Peyer's patch (tissue), 4 donors: ENCODE data around the gene DLG3. TPM values are rescaled to one million over a fixed set of nuclear protein-coding genes. Genes with fewer than 3 reads are reported as not detected.
"Not testable (repeated sequence)": the region's sequence is repeated elsewhere in the genome, so short reads cannot be mapped to it uniquely, and the experiment has no call there.

Source experiments
- DNase-seq, 3 donors: peaks; one replicate each; pipeline ENCODE4 v3.0.0-alpha.2; 2017 to 2019
- H3K27ac ChIP-seq, 4 donors: fragments of 200-600 bp; sonication (generic); one replicate each; pipeline ENCODE4 v1.5.1; 2016 to 2019
- H3K27me3 ChIP-seq, 2 donors: fragments of 200-600 bp; sonication (generic); one replicate each; pipeline ENCODE4 v1.5.1; 2019
- H3K36me3 ChIP-seq, 3 donors: fragments of 200-600 bp; sonication (generic); one replicate each; pipeline ENCODE4 v1.5.1; 2016 to 2019
- H3K4me1 ChIP-seq, 4 donors: fragments of 200-600 bp; sonication (generic); one replicate each; pipeline ENCODE4 v1.5.1; 2016 to 2019
- H3K4me3 ChIP-seq, 4 donors: fragments of 200-600 bp; sonication (generic); 1 replicate in 3 of 4; 2 replicates in 1 of 4; pipeline ENCODE4 v1.5.1; 2016 to 2019; ENCODE audit warnings: mild to moderate bottlenecking in 1 of 4
- H3K9me3 ChIP-seq, 4 donors: fragments of 200-600 bp; sonication (generic); one replicate each; pipeline ENCODE4 v1.5.1; 2016 to 2019; ENCODE audit warnings: mild to moderate bottlenecking in 1 of 4
- CTCF ChIP-seq, 6 experiments: fragments of 450-650 bp in 4 of 6; fragments of 200-600 bp in 2 of 6; sonication (generic) in 1 of 6; IDR thresholded peaks; one replicate each; pipeline ENCODE4 v1.5.1; 2017 to 2019; ENCODE audit warnings: antibody characterized with exemption in 6 of 6, mild to moderate bottlenecking in 3 of 6, moderate library complexity in 1 of 6
- POLR2A ChIP-seq, 2 donors: fragments of 450-650 bp; IDR thresholded peaks; one replicate each; pipeline ENCODE4 v1.5.1; 2017; ENCODE audit warnings: antibody characterized with exemption in 2 of 2, mild to moderate bottlenecking in 2 of 2, moderate library complexity in 2 of 2
- total RNA-seq, 4 donors: library from RNA; depleted of rRNA; stranded (reverse); fragments of >200 nt; gene quantifications; one replicate each; pipeline ENCODE4 v1.1.0, GENCODE V29; 2016

DLG3 gene
- total RNA-seq, 4 donors from 2014 or later: 33.8 to 58.9 (median 52.8) TPM

- H3K27ac ChIP-seq: no peak overlapping the region
- no peaks in the 10 kb centered on the region for H3K9me3 ChIP-seq
- H3K4me1 ChIP-seq: no peaks in the 10 kb centered on the region
- no peaks in the 10 kb centered on the region for H3K27me3 ChIP-seq
- no peak overlapping the region for H3K4me3 ChIP-seq
- H3K36me3 ChIP-seq: no peaks in the 10 kb centered on the region
- TF ChIP-seq CTCF (IDR thresholded peaks at IDR 0.05) (no peak), POLR2A (IDR thresholded peaks at IDR 0.05) (no peak)
- DNase-seq: no peak
These were observed 64.4 kb downstream of the DLG3 start for GRCh38 chrX:70509078-70509477.

GRCh38 chrX:70515270-70515669 lies 70.6 kb downstream of the DLG3 start:
- H3K4me3 ChIP-seq, H3K27me3 ChIP-seq, H3K36me3 ChIP-seq, DNase-seq, H3K27ac ChIP-seq, H3K4me1 ChIP-seq, H3K9me3 ChIP-seq: not testable (repeated sequence)

- not testable (repeated sequence) for DNase-seq, H3K4me3 ChIP-seq, H3K9me3 ChIP-seq, H3K36me3 ChIP-seq, H3K27me3 ChIP-seq, H3K27ac ChIP-seq, H3K4me1 ChIP-seq
These were observed 71.1 kb downstream of the DLG3 start for GRCh38 chrX:70515692-70516091.

- Histone ChIP-seq H3K36me3 (no peaks in the 10 kb centered on the region), H3K4me1 (no peaks in the 10 kb centered on the region), H3K4me3 (no peak overlapping the region), H3K27me3 (no peaks in the 10 kb centered on the region), H3K27ac (no peak overlapping the region), H3K9me3 (peaks cover 0 to 3% (median 0%) of the 10 kb centered on the region in 4 donors)
- DNase-seq: no peak
- TF ChIP-seq POLR2A (IDR thresholded peaks at IDR 0.05): no peak
These were observed 81.1 kb downstream of the DLG3 start for GRCh38 chrX:70525733-70526132.

- H3K4me1 ChIP-seq: no peaks in the 10 kb centered on the region
- no peak overlapping the region for H3K27ac ChIP-seq
- H3K36me3 ChIP-seq: no peaks in the 10 kb centered on the region
- H3K9me3 ChIP-seq: no peaks in the 10 kb centered on the region
- H3K27me3 ChIP-seq: no peaks in the 10 kb centered on the region
- TF ChIP-seq POLR2A (IDR thresholded peaks at IDR 0.05) (no peak), CTCF (IDR thresholded peaks at IDR 0.05) (no peak)
- DNase-seq: no peak
- no peak overlapping the region for H3K4me3 ChIP-seq
These were observed 82.4 kb downstream of the DLG3 start for GRCh38 chrX:70527053-70527452.

- Histone ChIP-seq H3K27me3 (no peaks in the 10 kb centered on the region), H3K4me1 (no peaks in the 10 kb centered on the region), H3K36me3 (no peaks in the 10 kb centered on the region), H3K27ac (no peak overlapping the region), H3K9me3 (no peaks in the 10 kb centered on the region), H3K4me3 (no peak overlapping the region)
- no peak for TF ChIP-seq POLR2A (IDR thresholded peaks at IDR 0.05)
- no peak for TF ChIP-seq CTCF (IDR thresholded peaks at IDR 0.05)
- no peak for DNase-seq
These were observed 83.1 kb downstream of the DLG3 start for GRCh38 chrX:70527610-70528345.

GRCh38 chrX:70535198-70535597 lies 90.6 kb downstream of the DLG3 start:
- H3K4me3 ChIP-seq: no peak overlapping the region
- TF ChIP-seq POLR2A (IDR thresholded peaks at IDR 0.05) (no peak), CTCF (IDR thresholded peaks at IDR 0.05) (no peak)
- H3K9me3 ChIP-seq: no peaks in the 10 kb centered on the region
- no peak for DNase-seq
- no peak overlapping the region for H3K27ac ChIP-seq
- H3K36me3 ChIP-seq: no peaks in the 10 kb centered on the region
- H3K4me1 ChIP-seq: no peaks in the 10 kb centered on the region
- no peaks in the 10 kb centered on the region for H3K27me3 ChIP-seq
